Gastrocnemius medialis (tissue), 4 donors: ENCODE measurements around the gene CNTN4.

ENCODE experiments used
- POLR2A ChIP-seq, 2 donors: fragments of 450-650 bp; IDR thresholded peaks; one replicate each; pipeline ENCODE4 v1.6.1; 2017; ENCODE audit warnings: antibody characterized with exemption in 2 of 2, mild to moderate bottlenecking in 2 of 2, moderate library complexity in 2 of 2
- TF ChIP-seq, protein P1 (sequence below), 5 experiments: fragments of 450-650 bp in 3 of 5; fragments of 200-600 bp in 2 of 5; sonication (generic) in 2 of 5; IDR thresholded peaks in 4 of 5; conservative IDR thresholded peaks in 1 of 5; 1 replicate in 4 of 5; 2 replicates in 1 of 5; pipeline ENCODE4 v1.5.1; 2016 to 2019; ENCODE audit warnings: antibody characterized with exemption in 5 of 5, mild to moderate bottlenecking in 3 of 5, moderate library complexity in 3 of 5

DNA sequence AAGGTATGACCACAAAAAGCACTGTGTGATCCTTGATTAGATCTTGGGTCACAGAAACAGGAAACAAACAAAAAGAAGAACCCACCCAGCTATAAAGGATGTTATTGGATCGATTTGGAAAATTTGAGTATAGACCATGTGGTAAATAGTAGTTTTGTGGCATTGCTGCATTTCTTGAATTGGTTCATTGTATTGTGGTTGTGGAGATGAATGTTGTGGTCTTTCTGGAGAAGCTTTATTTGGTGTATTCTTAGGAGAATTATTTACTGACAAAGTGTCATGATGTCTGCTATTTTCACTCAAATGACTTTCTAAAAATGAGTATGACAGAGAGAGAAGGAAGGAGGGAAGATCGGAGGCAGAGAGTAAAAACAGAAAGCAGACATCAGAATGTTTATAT is 406.2 kb downstream of the CNTN4 start:
- TF ChIP-seq POLR2A (IDR thresholded peaks at IDR 0.05) = no peak
- TF ChIP-seq, protein P1, sequence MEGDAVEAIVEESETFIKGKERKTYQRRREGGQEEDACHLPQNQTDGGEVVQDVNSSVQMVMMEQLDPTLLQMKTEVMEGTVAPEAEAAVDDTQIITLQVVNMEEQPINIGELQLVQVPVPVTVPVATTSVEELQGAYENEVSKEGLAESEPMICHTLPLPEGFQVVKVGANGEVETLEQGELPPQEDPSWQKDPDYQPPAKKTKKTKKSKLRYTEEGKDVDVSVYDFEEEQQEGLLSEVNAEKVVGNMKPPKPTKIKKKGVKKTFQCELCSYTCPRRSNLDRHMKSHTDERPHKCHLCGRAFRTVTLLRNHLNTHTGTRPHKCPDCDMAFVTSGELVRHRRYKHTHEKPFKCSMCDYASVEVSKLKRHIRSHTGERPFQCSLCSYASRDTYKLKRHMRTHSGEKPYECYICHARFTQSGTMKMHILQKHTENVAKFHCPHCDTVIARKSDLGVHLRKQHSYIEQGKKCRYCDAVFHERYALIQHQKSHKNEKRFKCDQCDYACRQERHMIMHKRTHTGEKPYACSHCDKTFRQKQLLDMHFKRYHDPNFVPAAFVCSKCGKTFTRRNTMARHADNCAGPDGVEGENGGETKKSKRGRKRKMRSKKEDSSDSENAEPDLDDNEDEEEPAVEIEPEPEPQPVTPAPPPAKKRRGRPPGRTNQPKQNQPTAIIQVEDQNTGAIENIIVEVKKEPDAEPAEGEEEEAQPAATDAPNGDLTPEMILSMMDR (IDR thresholded peaks at IDR 0.05 in 4 of 5, conservative IDR thresholded peaks at IDR 0.05 in 1 of 5) = no peak
